ENCODE measurements around the gene SCFD1. TPM values are rescaled to one million over a fixed set of nuclear protein-coding genes. Genes with fewer than 3 reads are reported as not detected.
"Not testable (repeated sequence)": the region's sequence is repeated elsewhere in the genome, so short reads cannot be mapped to it uniquely, and the experiment has no call there.

SCFD1 gene, protein sequence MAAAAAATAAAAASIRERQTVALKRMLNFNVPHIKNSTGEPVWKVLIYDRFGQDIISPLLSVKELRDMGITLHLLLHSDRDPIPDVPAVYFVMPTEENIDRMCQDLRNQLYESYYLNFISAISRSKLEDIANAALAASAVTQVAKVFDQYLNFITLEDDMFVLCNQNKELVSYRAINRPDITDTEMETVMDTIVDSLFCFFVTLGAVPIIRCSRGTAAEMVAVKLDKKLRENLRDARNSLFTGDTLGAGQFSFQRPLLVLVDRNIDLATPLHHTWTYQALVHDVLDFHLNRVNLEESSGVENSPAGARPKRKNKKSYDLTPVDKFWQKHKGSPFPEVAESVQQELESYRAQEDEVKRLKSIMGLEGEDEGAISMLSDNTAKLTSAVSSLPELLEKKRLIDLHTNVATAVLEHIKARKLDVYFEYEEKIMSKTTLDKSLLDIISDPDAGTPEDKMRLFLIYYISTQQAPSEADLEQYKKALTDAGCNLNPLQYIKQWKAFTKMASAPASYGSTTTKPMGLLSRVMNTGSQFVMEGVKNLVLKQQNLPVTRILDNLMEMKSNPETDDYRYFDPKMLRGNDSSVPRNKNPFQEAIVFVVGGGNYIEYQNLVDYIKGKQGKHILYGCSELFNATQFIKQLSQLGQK
- total RNA-seq = 10 to 100 TPM; 20.5 to 28.6 TPM

DNA sequence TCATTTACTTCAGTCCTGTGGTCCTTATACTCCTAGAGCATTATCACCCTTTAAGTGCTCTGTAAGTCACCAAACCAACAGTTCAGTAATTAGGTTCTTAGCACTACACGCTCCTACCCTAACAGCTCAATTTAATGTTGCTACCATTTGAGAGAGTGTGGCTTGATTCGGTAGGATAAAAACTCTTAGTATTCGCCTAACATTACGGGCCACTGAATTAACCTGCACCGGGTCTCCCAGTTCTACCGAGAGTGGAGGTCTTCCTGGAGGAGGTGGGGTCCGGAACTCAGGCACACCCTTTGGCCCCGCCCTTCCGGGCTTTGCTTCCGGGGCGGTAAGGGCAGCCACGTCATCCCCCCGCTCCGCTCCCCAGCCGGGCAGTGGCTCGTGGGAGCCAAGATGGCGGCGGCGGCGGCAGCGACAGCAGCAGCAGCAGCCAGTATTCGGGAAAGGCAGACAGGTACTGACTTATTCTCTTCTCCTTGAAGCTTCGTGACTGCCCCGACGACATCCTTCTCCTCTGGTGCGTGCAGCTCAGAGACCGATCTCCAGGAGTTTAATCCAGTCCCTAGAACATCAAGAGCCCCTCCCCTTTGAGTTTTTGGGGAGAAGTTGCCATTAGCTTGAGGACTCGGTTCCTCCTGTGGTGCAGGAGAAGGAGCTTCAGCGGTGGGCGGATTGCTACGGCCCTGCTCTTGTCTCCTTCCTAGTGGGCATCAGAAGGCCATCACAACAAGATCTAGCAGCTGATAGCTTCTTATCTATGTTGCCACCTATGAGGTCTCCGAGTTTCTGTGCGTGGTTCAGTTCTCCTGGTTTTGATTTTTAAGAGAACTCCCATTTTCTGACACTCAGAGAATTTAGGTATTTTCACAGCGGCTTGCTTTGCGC is at the start of gene SCFD1:
Gene SCFD1, plus strand, starts transcription at position 380 of the 891 bp plus-strand sequence. Its CDS starts 20 bp downstream, at position 400.
- H3K27me3 ChIP-seq = no peaks in the 10 kb centered on the region
- DNase-seq (ENCODE audit: low spot score) = peak; percentile 92
- H3K9me3 ChIP-seq = no peaks in the 10 kb centered on the region
- peaks cover 0 to 43% of the 10 kb centered on the region in 2 donors for H3K4me1 ChIP-seq
- H3K36me3 ChIP-seq = no peaks in the 10 kb centered on the region
- peak within 1 kb of the TSS; percentile 86 for H3K27ac ChIP-seq
- peak within 1 kb of the TSS; percentile 81 to 84 for H3K4me3 ChIP-seq
- TF ChIP-seq, protein P1, sequence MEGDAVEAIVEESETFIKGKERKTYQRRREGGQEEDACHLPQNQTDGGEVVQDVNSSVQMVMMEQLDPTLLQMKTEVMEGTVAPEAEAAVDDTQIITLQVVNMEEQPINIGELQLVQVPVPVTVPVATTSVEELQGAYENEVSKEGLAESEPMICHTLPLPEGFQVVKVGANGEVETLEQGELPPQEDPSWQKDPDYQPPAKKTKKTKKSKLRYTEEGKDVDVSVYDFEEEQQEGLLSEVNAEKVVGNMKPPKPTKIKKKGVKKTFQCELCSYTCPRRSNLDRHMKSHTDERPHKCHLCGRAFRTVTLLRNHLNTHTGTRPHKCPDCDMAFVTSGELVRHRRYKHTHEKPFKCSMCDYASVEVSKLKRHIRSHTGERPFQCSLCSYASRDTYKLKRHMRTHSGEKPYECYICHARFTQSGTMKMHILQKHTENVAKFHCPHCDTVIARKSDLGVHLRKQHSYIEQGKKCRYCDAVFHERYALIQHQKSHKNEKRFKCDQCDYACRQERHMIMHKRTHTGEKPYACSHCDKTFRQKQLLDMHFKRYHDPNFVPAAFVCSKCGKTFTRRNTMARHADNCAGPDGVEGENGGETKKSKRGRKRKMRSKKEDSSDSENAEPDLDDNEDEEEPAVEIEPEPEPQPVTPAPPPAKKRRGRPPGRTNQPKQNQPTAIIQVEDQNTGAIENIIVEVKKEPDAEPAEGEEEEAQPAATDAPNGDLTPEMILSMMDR (IDR thresholded peaks at IDR 0.05) = no peak

DNA sequence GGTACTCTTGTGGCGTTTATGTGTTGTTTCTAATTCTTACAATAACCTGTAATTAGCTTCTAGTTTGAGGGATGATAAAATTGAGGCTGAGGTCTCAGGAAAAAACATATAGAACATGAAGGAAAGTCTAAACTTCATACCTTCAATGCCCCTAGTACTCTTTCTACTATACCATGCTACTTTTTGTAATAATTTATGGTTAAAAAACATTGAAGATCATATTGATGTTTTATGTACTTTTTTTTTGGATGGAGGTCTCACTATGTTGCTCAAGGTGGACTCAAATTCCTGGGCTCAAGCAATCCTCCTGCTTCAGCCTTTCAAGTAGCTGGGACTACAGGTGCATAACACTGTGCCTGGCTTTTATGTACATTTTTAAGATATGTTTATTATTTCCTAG is 49.3 kb upstream of the SCFD1 start:
- no peak overlapping the region for H3K4me3 ChIP-seq
- H3K27me3 ChIP-seq = no peaks in the 10 kb centered on the region
- H3K4me1 ChIP-seq = no peaks in the 10 kb centered on the region
- TF ChIP-seq, protein P1 (IDR thresholded peaks at IDR 0.05) = no peak
- H3K27ac ChIP-seq = no peak overlapping the region
- H3K9me3 ChIP-seq = no peaks in the 10 kb centered on the region
- no peak for DNase-seq (ENCODE audit: low spot score)
- no peaks in the 10 kb centered on the region for H3K36me3 ChIP-seq

DNA sequence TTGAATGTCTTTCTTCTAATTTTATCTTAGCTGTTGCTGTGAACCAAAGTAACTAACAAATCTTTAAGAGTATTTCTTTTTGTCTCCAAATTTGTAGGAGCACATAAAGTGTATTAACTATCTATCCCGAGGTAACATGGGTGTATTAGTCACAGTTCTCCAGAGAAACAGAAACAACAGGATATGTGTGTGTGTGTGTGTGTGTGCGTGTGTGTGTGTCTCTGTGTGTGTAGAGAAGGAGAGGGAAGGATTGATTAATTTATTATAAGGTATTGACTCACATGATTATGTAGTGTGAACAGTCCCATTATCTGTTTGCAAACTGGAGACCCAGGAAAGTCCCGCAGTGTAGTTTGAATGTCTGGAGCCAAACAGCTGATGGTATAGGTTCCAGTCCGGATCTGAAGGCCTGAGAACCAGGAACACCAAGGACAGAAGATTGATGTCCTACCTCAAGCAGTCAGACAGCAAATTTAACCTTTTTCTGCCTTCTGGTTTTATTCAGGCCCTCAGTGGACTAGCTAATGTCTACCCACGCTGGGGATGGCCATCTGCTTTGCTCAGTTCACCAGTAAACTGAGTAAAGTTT is 48.8 kb upstream of the SCFD1 start:
- H3K36me3 ChIP-seq = no peaks in the 10 kb centered on the region

DNA sequence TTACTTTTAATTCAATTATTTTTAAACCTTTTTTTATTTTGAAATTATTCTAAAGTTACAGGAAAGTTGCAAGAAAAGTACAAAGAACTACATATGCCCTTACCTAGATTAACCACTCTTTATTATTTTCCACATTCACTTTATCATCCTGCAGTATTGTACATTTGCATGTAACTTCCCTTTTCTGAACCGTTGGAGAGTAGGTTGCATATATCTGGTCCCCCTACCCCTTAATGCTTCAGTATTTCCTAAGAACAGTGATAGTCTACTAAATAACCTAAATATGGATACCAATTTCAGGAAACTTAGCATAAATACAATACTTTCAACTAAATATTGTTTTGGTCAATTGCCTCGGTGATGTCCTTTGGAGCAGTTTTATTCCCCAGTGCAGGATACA is 48.2 kb upstream of the SCFD1 start:
- no peaks in the 10 kb centered on the region for H3K9me3 ChIP-seq
- no peaks in the 10 kb centered on the region for H3K36me3 ChIP-seq
- DNase-seq (ENCODE audit: low spot score) = no peak
- H3K27ac ChIP-seq = no peak overlapping the region
- no peaks in the 10 kb centered on the region for H3K4me1 ChIP-seq
- no peak overlapping the region for H3K4me3 ChIP-seq
- H3K27me3 ChIP-seq = no peaks in the 10 kb centered on the region
- TF ChIP-seq, protein P1 (IDR thresholded peaks at IDR 0.05) = no peak

More for the DNA sequence above, 48.8 kb upstream of the SCFD1 start:
- Histone ChIP-seq H3K4me3 (no peak overlapping the region), H3K9me3 (no peaks in the 10 kb centered on the region), H3K27me3 (no peaks in the 10 kb centered on the region), H3K4me1 (no peaks in the 10 kb centered on the region), H3K27ac (no peak overlapping the region)
- DNase-seq (ENCODE audit: low spot score) = no peak
- TF ChIP-seq, protein P1 (IDR thresholded peaks at IDR 0.05) = no peak

DNA sequence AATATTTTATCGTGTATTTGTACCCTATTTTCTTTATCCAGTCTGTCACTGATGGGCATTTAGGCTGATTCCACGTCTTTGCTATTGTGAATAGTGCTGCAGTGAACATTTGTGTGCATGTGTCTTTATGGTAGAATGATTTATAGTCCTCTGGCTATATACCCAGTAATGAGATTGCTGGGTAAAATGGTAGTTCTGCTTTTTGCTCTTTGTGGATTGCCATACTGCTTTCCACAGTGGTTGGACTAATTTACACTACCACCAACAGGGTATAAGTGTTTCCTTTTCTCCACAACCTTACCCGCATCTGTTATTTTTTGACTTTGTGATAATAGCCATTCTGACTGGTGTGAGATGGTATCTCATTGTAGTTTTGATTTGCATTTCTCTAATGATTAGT is 47.3 kb upstream of the SCFD1 start:
- H3K27ac ChIP-seq; H3K27me3 ChIP-seq; DNase-seq (ENCODE audit: low spot score); H3K36me3 ChIP-seq; H3K4me1 ChIP-seq; H3K9me3 ChIP-seq; H3K4me3 ChIP-seq: not testable (repeated sequence)

DNA sequence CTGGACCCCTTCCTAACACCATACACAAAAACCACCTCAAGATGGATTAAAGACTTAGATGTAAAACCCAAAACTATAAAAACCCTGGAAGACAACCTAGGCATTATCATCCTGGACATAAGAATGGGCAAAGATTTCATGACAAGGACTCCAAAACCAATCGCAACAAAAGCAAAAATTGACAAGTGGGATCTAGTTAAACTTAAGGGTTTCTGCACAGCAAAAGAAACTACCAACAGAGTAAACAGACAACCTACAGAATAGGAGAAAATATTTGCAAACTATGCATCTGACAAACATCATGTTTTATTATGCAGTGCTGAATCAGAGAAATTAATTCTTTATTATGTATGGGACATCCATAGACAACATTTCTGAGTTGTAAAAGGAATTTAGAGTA is 45.8 kb upstream of the SCFD1 start:
- not testable (repeated sequence) for H3K27me3 ChIP-seq; H3K27ac ChIP-seq; H3K4me1 ChIP-seq; DNase-seq (ENCODE audit: low spot score); H3K36me3 ChIP-seq; H3K9me3 ChIP-seq; H3K4me3 ChIP-seq
